ENCODE data around the gene CLTCL1.

- TF ChIP-seq ZNF384 (IDR thresholded peaks at IDR 0.05), result no peak
- TF ChIP-seq HDGF (IDR thresholded peaks at IDR 0.05; ENCODE audit: borderline replicate concordance), result no peak
- TF ChIP-seq SUZ12 (IDR thresholded peaks at IDR 0.05), result no peak
- no peak for TF ChIP-seq BHLHE40 (IDR thresholded peaks at IDR 0.05; ENCODE audit: borderline replicate concordance)
- no peak for TF ChIP-seq L3MBTL2 (conservative IDR thresholded peaks at IDR 0.05)
- no peak for TF ChIP-seq FOXM1 (IDR thresholded peaks at IDR 0.05; ENCODE audit: borderline replicate concordance)
- TF ChIP-seq PKNOX1 (IDR thresholded peaks at IDR 0.05), result no peak
- no peak for TF ChIP-seq SP1 (IDR thresholded peaks at IDR 0.05)
- TF ChIP-seq ELF4 (IDR thresholded peaks at IDR 0.05), result no peak
Measured at GRCh38 chr22:19213001-19213400, 78.5 kb downstream of the CLTCL1 start.

Measured in HEK293T (cell line).